GM12878 (cell line): ENCODE results near the gene PML.

Source experiments
- BCL11A ChIP-seq: IDR thresholded peaks from 2 replicates; pipeline ENCODE4 v1.6.1; 2011; ENCODE audit warnings: low read depth, low read length
- BCL3 ChIP-seq: IDR thresholded peaks from 2 replicates; pipeline ENCODE4 v1.6.1; 2011; ENCODE audit warnings: borderline replicate concordance, low read depth, mild to moderate bottlenecking, moderate library complexity, low read length; ENCODE audit not compliant: insufficient read depth, poor library complexity, severe bottlenecking
- CEBPB ChIP-seq, 2 experiments: fragments of 150-350 bp in 1 of 2; IDR thresholded peaks; 2 replicates each; pipeline ENCODE4 v1.6.1; 2012 to 2014; ENCODE audit warnings: low read depth in 2 of 2, low read length in 2 of 2, borderline replicate concordance in 1 of 2, inconsistent platforms in 1 of 2
- CTCF ChIP-seq, 3 experiments: IDR thresholded peaks in 2 of 3; conservative IDR thresholded peaks in 1 of 3; 2 replicates each; pipeline ENCODE4 v1.5.1; 2011; ENCODE audit warnings: low read depth in 3 of 3, low read length in 3 of 3, mild to moderate bottlenecking in 3 of 3, control low read depth in 2 of 3, moderate library complexity in 2 of 3, inconsistent platforms in 1 of 3, mixed read lengths in 1 of 3; ENCODE audit not compliant: control insufficient read depth in 2 of 3, insufficient read depth in 1 of 3; ENCODE audit errors: extremely low read depth in 1 of 3
- EZH2 ChIP-seq: IDR thresholded peaks from 2 replicates; pipeline ENCODE4 v1.6.1; 2012; ENCODE audit warnings: low read depth, mild to moderate bottlenecking, control low read depth, inconsistent platforms, low read length, borderline replicate concordance; ENCODE audit not compliant: control insufficient read depth
- KDM1A ChIP-seq: fragments of 200-600 bp; sonication (generic); IDR thresholded peaks from 2 replicates; pipeline ENCODE4 v1.6.1; 2016; ENCODE audit warnings: borderline replicate concordance
- NFIC ChIP-seq: IDR thresholded peaks from 2 replicates; pipeline ENCODE4 v1.6.1; 2012; ENCODE audit warnings: low read depth, mild to moderate bottlenecking, inconsistent platforms, low read length, moderate library complexity
- RAD21 ChIP-seq: IDR thresholded peaks from 2 replicates; pipeline ENCODE4 v1.6.1; 2011; ENCODE audit warnings: mild to moderate bottlenecking, low read depth, low read length, moderate library complexity; ENCODE audit not compliant: insufficient read depth
- REST ChIP-seq: IDR thresholded peaks from 2 replicates; pipeline ENCODE4 v1.6.1; 2012; ENCODE audit warnings: mild to moderate bottlenecking, low read depth, low read length
- SP1 ChIP-seq: IDR thresholded peaks from one replicate; pipeline ENCODE4 v1.6.1; 2011; ENCODE audit warnings: low read depth, low read length
- TAF1 ChIP-seq: IDR thresholded peaks from 2 replicates; pipeline ENCODE4 v1.6.1; 2011; ENCODE audit warnings: mild to moderate bottlenecking, low read depth, low read length, borderline replicate concordance
- TF ChIP-seq, protein P1 (sequence below): fragments of 150-350 bp; IDR thresholded peaks from 2 replicates; pipeline ENCODE4 v1.6.1; 2016; ENCODE audit warnings: low read depth, low read length

DNA sequence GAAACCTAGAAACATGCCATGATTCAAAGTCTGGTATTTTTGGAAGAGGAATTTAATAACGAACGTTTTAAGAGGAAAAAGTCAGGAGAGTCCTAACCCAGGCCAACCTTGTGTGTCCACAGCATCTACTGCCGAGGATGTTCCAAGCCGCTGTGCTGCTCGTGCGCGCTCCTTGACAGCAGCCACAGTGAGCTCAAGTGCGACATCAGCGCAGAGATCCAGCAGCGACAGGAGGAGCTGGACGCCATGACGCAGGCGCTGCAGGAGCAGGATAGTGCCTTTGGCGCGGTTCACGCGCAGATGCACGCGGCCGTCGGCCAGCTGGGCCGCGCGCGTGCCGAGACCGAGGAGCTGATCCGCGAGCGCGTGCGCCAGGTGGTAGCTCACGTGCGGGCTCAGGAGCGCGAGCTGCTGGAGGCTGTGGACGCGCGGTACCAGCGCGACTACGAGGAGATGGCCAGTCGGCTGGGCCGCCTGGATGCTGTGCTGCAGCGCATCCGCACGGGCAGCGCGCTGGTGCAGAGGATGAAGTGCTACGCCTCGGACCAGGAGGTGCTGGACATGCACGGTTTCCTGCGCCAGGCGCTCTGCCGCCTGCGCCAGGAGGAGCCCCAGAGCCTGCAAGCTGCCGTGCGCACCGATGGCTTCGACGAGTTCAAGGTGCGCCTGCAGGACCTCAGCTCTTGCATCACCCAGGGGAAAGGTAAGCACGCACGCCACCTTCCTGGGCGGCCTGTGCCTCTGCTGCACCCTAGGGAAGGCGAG lies 28.4 kb downstream of the PML start:
- no peak for TF ChIP-seq CTCF (IDR thresholded peaks at IDR 0.05 in 2 of 3, conservative IDR thresholded peaks at IDR 0.05 in 1 of 3; ENCODE audit: control insufficient read depth in 2 of 3, extremely low read depth in 1 of 3, insufficient read depth in 1 of 3, low read depth in 3 of 3, low read length in 3 of 3)
- TF ChIP-seq BCL11A: no peak
- TF ChIP-seq REST: no peak
- no peak for TF ChIP-seq SP1
- TF ChIP-seq TAF1: no peak
- TF ChIP-seq CEBPB (IDR thresholded peaks at IDR 0.05; ENCODE audit: borderline replicate concordance in 1 of 2, low read depth in 2 of 2, low read length in 2 of 2): no peak
- TF ChIP-seq KDM1A: no peak
- TF ChIP-seq NFIC: no peak
- TF ChIP-seq EZH2: no peak
- TF ChIP-seq RAD21: no peak
- TF ChIP-seq, protein P1, sequence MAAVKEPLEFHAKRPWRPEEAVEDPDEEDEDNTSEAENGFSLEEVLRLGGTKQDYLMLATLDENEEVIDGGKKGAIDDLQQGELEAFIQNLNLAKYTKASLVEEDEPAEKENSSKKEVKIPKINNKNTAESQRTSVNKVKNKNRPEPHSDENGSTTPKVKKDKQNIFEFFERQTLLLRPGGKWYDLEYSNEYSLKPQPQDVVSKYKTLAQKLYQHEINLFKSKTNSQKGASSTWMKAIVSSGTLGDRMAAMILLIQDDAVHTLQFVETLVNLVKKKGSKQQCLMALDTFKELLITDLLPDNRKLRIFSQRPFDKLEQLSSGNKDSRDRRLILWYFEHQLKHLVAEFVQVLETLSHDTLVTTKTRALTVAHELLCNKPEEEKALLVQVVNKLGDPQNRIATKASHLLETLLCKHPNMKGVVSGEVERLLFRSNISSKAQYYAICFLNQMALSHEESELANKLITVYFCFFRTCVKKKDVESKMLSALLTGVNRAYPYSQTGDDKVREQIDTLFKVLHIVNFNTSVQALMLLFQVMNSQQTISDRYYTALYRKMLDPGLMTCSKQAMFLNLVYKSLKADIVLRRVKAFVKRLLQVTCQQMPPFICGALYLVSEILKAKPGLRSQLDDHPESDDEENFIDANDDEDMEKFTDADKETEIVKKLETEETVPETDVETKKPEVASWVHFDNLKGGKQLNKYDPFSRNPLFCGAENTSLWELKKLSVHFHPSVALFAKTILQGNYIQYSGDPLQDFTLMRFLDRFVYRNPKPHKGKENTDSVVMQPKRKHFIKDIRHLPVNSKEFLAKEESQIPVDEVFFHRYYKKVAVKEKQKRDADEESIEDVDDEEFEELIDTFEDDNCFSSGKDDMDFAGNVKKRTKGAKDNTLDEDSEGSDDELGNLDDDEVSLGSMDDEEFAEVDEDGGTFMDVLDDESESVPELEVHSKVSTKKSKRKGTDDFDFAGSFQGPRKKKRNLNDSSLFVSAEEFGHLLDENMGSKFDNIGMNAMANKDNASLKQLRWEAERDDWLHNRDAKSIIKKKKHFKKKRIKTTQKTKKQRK: no peak
- TF ChIP-seq BCL3: no peak
